SK-N-SH treated with all-trans-retinoic acid at 6 μM for 48 hours (cell line): Measurements from ENCODE around the gene RTN1.

Experiments used
- ATAC-seq: fragments of 200-7000 bp; cut with Tn5 transposase; 3 replicates; pipeline ENCODE4 v1.9.1; 2020; ENCODE audit warnings: mild to moderate bottlenecking, moderate library complexity
- ARNTL ChIP-seq: fragments of 450-650 bp; formaldehyde crosslinking; IDR thresholded peaks from 2 replicates; pipeline ENCODE4 v1.5.0; 2020; ENCODE audit warnings: low read depth, mild to moderate bottlenecking, moderate library complexity, borderline replicate concordance
- BACH2 ChIP-seq: fragments of 250-450 bp; sonication (Bioruptor Pico); IDR thresholded peaks from 2 replicates; pipeline ENCODE4 v1.9.0; 2021; ENCODE audit warnings: mild to moderate bottlenecking, borderline replicate concordance
- CSDC2 ChIP-seq: fragments of 250-450 bp; sonication (Bioruptor Pico); IDR thresholded peaks from 2 replicates; pipeline ENCODE4 v1.5.0; 2020; ENCODE audit warnings: mild to moderate bottlenecking, moderate library complexity
- ESRRG ChIP-seq: fragments of 250-450 bp; sonication (Bioruptor Pico); IDR thresholded peaks from 2 replicates; pipeline ENCODE4 v1.6.1; 2021; ENCODE audit warnings: mild to moderate bottlenecking
- GLIS3 ChIP-seq: fragments of 250-450 bp; sonication (Bioruptor Pico); IDR thresholded peaks from 2 replicates; pipeline ENCODE4 v1.5.0; 2020; ENCODE audit warnings: mild to moderate bottlenecking, moderate library complexity
- ISL1 ChIP-seq: fragments of 250-450 bp; sonication (Bioruptor Pico); IDR thresholded peaks from 2 replicates; pipeline ENCODE4 v2.1.2; 2022; ENCODE audit warnings: mild to moderate bottlenecking, moderate library complexity
- OSR1 ChIP-seq: fragments of 250-450 bp; sonication (Bioruptor Pico); IDR thresholded peaks from 2 replicates; pipeline ENCODE4 v1.8.0; 2022; ENCODE audit warnings: moderate library complexity, mild to moderate bottlenecking, inconsistent platforms
- PPARA ChIP-seq: fragments of 250-450 bp; sonication (Bioruptor Pico); IDR thresholded peaks from 2 replicates; pipeline ENCODE4 v1.5.0; 2020; ENCODE audit warnings: mild to moderate bottlenecking, borderline replicate concordance
- RARB ChIP-seq: fragments of 250-450 bp; sonication (Bioruptor Pico); IDR thresholded peaks from 2 replicates; pipeline ENCODE4 v1.8.0; 2021; ENCODE audit warnings: mild to moderate bottlenecking, moderate library complexity
- SNAI2 ChIP-seq: fragments of 250-450 bp; sonication (Bioruptor Pico); IDR thresholded peaks from 2 replicates; pipeline ENCODE4 v1.5.0; 2020; ENCODE audit warnings: mild to moderate bottlenecking, moderate library complexity
- TOX ChIP-seq: fragments of 250-450 bp; sonication (Bioruptor Pico); IDR thresholded peaks from 2 replicates; pipeline ENCODE4 v1.8.0; 2021; ENCODE audit warnings: mild to moderate bottlenecking, moderate library complexity, borderline replicate concordance
- ZFP3 ChIP-seq: fragments of 250-450 bp; sonication (Bioruptor Pico); IDR thresholded peaks from 2 replicates; pipeline ENCODE4 v1.5.0; 2020; ENCODE audit warnings: mild to moderate bottlenecking, moderate library complexity
- ZFP30 ChIP-seq: fragments of 450-650 bp; formaldehyde crosslinking; IDR thresholded peaks from 2 replicates; pipeline ENCODE4 v1.5.0; 2022; ENCODE audit warnings: mild to moderate bottlenecking, moderate library complexity
- ZNF565 ChIP-seq: fragments of 450-650 bp; formaldehyde crosslinking; conservative IDR thresholded peaks from 2 replicates; pipeline ENCODE4 v1.5.0; 2020; ENCODE audit warnings: low read depth, mild to moderate bottlenecking, moderate library complexity
- ZNF70 ChIP-seq: fragments of 450-650 bp; formaldehyde crosslinking; IDR thresholded peaks from 2 replicates; pipeline ENCODE4 v1.5.0; 2020; ENCODE audit warnings: mild to moderate bottlenecking, moderate library complexity
- ZNF8 ChIP-seq: fragments of 450-650 bp; formaldehyde crosslinking; IDR thresholded peaks from 2 replicates; pipeline ENCODE4 v1.5.0; 2020; ENCODE audit warnings: mild to moderate bottlenecking, moderate library complexity
- TF ChIP-seq, protein P1 (sequence below): fragments of 250-450 bp; sonication (Bioruptor Pico); IDR thresholded peaks from 2 replicates; pipeline ENCODE4 v1.8.0; 2020; ENCODE audit warnings: mild to moderate bottlenecking, moderate library complexity, borderline replicate concordance
- TF ChIP-seq, protein P2 (sequence below): fragments of 250-450 bp; sonication (Bioruptor Pico); IDR thresholded peaks from 2 replicates; pipeline ENCODE4 v1.5.1; 2020; ENCODE audit warnings: low read depth, mild to moderate bottlenecking, moderate library complexity
- TF ChIP-seq, protein P3 (sequence below): fragments of 250-450 bp; sonication (Bioruptor Pico); IDR thresholded peaks from 2 replicates; pipeline ENCODE4 v1.5.1; 2021; ENCODE audit warnings: mild to moderate bottlenecking, moderate library complexity
- TF ChIP-seq, protein P4 (sequence below): fragments of 250-450 bp; sonication (Bioruptor Pico); IDR thresholded peaks from 2 replicates; pipeline ENCODE4 v1.5.0; 2020; ENCODE audit warnings: mild to moderate bottlenecking, moderate library complexity

RTN1 gene

DNA sequence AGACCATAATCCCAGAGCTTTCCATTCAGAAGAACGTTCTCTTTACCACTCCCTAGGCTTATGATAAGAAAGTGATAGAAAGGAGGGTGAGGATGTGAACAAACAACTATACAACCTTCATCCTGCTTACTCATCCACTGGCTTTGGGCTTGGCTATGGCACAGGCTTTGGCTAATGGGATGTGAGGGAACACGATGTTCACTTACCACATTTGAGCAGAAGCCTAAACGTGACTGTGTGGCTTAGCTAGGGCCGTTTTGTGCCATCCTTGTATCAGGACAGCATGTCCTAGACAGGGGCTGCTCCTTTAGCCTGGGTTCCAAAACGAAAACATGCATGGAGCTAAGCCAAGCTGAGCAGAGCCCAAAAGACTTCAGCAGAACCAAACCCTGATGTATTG is 175.4 kb downstream of the RTN1 start (continued):
- no peak for TF ChIP-seq OSR1 (CRISPR knock-in tag)
- no peak for TF ChIP-seq SNAI2 (CRISPR knock-in tag)
- TF ChIP-seq, protein P1, sequence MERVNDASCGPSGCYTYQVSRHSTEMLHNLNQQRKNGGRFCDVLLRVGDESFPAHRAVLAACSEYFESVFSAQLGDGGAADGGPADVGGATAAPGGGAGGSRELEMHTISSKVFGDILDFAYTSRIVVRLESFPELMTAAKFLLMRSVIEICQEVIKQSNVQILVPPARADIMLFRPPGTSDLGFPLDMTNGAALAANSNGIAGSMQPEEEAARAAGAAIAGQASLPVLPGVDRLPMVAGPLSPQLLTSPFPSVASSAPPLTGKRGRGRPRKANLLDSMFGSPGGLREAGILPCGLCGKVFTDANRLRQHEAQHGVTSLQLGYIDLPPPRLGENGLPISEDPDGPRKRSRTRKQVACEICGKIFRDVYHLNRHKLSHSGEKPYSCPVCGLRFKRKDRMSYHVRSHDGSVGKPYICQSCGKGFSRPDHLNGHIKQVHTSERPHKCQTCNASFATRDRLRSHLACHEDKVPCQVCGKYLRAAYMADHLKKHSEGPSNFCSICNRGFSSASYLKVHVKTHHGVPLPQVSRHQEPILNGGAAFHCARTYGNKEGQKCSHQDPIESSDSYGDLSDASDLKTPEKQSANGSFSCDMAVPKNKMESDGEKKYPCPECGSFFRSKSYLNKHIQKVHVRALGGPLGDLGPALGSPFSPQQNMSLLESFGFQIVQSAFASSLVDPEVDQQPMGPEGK (CRISPR knock-in tag) = no peak
- TF ChIP-seq BACH2 = no peak
- TF ChIP-seq ZNF70 = no peak
- no peak for TF ChIP-seq ZNF565 (CRISPR knock-in tag)
- TF ChIP-seq, protein P2, sequence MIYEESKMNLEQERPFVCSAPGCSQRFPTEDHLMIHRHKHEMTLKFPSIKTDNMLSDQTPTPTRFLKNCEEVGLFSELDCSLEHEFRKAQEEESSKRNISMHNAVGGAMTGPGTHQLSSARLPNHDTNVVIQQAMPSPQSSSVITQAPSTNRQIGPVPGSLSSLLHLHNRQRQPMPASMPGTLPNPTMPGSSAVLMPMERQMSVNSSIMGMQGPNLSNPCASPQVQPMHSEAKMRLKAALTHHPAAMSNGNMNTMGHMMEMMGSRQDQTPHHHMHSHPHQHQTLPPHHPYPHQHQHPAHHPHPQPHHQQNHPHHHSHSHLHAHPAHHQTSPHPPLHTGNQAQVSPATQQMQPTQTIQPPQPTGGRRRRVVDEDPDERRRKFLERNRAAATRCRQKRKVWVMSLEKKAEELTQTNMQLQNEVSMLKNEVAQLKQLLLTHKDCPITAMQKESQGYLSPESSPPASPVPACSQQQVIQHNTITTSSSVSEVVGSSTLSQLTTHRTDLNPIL = no peak
- no peak for TF ChIP-seq ZFP30 (CRISPR knock-in tag)
- TF ChIP-seq, all 23 proteins: peak for 0

DNA sequence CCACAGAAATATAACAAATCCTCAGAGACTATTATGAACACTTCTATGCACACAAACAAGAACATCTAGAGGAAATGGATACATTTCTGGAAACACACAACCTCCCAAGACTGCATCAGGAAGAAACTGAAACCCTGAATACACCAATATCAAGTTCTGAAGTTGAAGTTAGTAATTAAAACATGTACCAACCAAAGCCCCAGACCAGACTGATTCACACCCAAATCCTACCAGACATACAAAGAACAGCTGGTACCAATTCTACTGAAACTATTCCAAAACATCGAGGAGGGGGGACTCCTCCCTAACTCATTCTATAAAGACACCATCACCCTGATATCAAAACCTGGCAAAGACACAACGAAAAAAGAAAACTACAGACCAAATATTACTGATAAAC is 179.3 kb downstream of the RTN1 start:
- ATAC-seq = no peak
- TF ChIP-seq, protein P1 (CRISPR knock-in tag) = no peak
- no peak for TF ChIP-seq RARB
- no peak for TF ChIP-seq BACH2
- TF ChIP-seq TOX (CRISPR knock-in tag) = no peak
- no peak for TF ChIP-seq ISL1 (CRISPR knock-in tag)
- no peak for TF ChIP-seq ZNF8 (CRISPR knock-in tag)
- TF ChIP-seq PPARA (CRISPR knock-in tag) = no peak
- no peak for TF ChIP-seq ZFP3 (CRISPR knock-in tag)
- TF ChIP-seq, all 23 proteins: peak for 0

DNA sequence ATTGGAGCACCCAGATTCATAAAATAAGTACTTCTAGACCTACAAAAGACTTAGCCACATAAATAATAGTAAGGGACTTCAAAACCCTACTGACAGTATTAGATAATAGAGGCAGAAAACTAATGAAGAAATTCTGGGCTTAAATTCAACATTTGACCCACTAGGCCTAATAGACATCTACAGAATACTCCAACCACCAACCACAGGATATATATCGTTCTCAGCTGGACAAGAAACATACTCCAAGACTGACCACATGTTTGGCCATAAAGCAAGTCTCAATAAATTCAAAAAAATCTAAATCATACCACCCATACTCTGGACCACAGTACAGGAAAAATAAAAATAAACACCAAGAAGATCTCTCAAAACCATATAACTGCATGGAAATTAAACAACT is 180.2 kb downstream of the RTN1 start:
- ATAC-seq = no peak
- no peak for TF ChIP-seq ISL1 (CRISPR knock-in tag)
- TF ChIP-seq GLIS3 (CRISPR knock-in tag) = no peak
- TF ChIP-seq RARB = no peak
- no peak for TF ChIP-seq BACH2
- TF ChIP-seq, protein P1 (CRISPR knock-in tag) = no peak
- no peak for TF ChIP-seq ZNF8 (CRISPR knock-in tag)
- no peak for TF ChIP-seq ARNTL
- TF ChIP-seq PPARA (CRISPR knock-in tag) = no peak
- no peak for TF ChIP-seq ZFP3 (CRISPR knock-in tag)
- TF ChIP-seq ZFP30 (CRISPR knock-in tag) = no peak
- TF ChIP-seq OSR1 (CRISPR knock-in tag) = no peak
- no peak for TF ChIP-seq ESRRG (CRISPR knock-in tag)
- TF ChIP-seq, protein P3, sequence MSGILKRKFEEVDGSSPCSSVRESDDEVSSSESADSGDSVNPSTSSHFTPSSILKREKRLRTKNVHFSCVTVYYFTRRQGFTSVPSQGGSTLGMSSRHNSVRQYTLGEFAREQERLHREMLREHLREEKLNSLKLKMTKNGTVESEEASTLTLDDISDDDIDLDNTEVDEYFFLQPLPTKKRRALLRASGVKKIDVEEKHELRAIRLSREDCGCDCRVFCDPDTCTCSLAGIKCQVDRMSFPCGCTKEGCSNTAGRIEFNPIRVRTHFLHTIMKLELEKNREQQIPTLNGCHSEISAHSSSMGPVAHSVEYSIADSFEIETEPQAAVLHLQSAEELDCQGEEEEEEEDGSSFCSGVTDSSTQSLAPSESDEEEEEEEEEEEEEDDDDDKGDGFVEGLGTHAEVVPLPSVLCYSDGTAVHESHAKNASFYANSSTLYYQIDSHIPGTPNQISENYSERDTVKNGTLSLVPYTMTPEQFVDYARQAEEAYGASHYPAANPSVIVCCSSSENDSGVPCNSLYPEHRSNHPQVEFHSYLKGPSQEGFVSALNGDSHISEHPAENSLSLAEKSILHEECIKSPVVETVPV (CRISPR knock-in tag) = no peak
- no peak for TF ChIP-seq TOX (CRISPR knock-in tag)
- TF ChIP-seq SNAI2 (CRISPR knock-in tag) = no peak
- no peak for TF ChIP-seq CSDC2 (CRISPR knock-in tag)
- TF ChIP-seq ZNF70 = no peak
- TF ChIP-seq, protein P4, sequence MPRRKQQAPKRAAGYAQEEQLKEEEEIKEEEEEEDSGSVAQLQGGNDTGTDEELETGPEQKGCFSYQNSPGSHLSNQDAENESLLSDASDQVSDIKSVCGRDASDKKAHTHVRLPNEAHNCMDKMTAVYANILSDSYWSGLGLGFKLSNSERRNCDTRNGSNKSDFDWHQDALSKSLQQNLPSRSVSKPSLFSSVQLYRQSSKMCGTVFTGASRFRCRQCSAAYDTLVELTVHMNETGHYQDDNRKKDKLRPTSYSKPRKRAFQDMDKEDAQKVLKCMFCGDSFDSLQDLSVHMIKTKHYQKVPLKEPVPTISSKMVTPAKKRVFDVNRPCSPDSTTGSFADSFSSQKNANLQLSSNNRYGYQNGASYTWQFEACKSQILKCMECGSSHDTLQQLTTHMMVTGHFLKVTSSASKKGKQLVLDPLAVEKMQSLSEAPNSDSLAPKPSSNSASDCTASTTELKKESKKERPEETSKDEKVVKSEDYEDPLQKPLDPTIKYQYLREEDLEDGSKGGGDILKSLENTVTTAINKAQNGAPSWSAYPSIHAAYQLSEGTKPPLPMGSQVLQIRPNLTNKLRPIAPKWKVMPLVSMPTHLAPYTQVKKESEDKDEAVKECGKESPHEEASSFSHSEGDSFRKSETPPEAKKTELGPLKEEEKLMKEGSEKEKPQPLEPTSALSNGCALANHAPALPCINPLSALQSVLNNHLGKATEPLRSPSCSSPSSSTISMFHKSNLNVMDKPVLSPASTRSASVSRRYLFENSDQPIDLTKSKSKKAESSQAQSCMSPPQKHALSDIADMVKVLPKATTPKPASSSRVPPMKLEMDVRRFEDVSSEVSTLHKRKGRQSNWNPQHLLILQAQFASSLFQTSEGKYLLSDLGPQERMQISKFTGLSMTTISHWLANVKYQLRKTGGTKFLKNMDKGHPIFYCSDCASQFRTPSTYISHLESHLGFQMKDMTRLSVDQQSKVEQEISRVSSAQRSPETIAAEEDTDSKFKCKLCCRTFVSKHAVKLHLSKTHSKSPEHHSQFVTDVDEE (CRISPR knock-in tag) = no peak
